GM10248 (cell line): Measurements from ENCODE around the gene SAA4.

Experiments used
- CTCF ChIA-PET: fragments of 300-600 bp; sonication (Branson Sonifier 250); formaldehyde crosslinking; extraction: SDS; loops from one replicate; lab custom pipeline; 2021; ENCODE audit warnings: antibody characterized with exemption; lab: Yijun Ruan, JAX
- POLR2A ChIA-PET: fragments of 350-650 bp; sonication (Branson Sonifier 250); formaldehyde crosslinking; extraction: SDS; loops from one replicate; lab custom pipeline; 2020; ENCODE audit warnings: antibody characterized with exemption; lab: Yijun Ruan, JAX
- DNase-seq: peaks from one replicate; pipeline ENCODE4 v3.0.0; 2012; ENCODE audit errors: extremely low spot score
- TF ChIP-seq, protein P1 (sequence below): IDR thresholded peaks from 2 replicates; pipeline ENCODE4 v1.5.1; 2012; ENCODE audit warnings: mild to moderate bottlenecking, low read depth; ENCODE audit errors: extremely low read depth, missing control alignments, control extremely low read depth

SAA4 gene

DNA sequence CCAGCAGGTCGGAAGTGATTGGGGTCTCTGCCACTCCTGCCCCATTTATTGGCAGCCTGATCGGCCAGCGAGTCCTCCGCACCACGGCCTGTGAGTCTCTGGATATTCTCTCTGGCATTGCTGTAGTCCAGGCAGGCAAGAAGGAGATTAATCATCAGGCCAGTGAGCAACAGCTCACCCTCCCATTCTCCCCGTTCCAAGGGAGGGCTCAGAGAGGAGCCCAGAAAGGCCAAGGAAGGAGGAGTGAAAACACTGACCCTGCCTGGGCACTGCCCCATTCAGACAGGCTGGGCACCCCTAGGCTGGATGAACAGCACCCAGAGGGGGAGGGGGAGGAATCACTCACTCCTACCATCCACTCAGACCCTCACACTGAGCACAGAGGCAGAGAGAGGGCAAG, 8.8 kb upstream of the SAA4 start:
- CTCF ChIA-PET: interaction anchor here (1.0 to 3.1 kb wide), 9 partner anchors 10 to 520 kb away, joined by 4 to 63 read pairs (median 15); partner anchors contain the start of gene SAA1
- POLR2A ChIA-PET: no interaction called here
- TF ChIP-seq, protein P1, sequence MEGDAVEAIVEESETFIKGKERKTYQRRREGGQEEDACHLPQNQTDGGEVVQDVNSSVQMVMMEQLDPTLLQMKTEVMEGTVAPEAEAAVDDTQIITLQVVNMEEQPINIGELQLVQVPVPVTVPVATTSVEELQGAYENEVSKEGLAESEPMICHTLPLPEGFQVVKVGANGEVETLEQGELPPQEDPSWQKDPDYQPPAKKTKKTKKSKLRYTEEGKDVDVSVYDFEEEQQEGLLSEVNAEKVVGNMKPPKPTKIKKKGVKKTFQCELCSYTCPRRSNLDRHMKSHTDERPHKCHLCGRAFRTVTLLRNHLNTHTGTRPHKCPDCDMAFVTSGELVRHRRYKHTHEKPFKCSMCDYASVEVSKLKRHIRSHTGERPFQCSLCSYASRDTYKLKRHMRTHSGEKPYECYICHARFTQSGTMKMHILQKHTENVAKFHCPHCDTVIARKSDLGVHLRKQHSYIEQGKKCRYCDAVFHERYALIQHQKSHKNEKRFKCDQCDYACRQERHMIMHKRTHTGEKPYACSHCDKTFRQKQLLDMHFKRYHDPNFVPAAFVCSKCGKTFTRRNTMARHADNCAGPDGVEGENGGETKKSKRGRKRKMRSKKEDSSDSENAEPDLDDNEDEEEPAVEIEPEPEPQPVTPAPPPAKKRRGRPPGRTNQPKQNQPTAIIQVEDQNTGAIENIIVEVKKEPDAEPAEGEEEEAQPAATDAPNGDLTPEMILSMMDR: no peak
- DNase-seq: no peak

DNA sequence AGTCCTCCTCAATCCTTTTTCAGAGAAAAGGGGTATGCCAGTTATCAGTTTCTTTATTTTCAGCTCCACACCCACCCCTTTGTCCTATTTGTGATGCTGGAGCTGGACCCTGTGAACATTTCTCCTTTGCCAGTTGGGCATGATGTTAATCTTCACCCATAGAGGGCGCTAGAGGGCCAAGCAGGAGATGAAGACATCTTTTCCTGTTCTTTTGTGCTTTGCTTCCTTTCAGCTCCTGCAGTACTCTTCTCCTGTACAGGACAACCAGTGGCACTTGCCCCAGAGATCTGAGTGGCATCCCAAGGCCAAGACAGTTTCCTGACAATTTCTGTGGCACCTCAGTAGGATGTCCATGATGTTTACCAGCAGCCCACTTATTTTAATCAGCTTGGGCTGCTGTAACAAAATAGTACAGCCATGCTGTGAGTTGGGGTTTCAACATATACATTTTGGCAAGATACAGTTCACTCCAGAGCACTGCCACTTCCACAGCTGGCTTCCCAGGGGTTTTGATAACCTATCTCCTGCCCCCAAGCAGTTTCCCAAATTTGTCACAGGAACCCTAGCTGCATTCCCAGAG, 7.3 kb upstream of the SAA4 start:
- POLR2A ChIA-PET: interaction anchor here (0.6 to 1.1 kb wide), 2 partner anchors 88 to 150 kb away, joined by 3 read pairs; partner anchors contain the start of gene LDHA
- CTCF ChIA-PET: interaction anchor here (0.6 to 3.1 kb wide), 63 partner anchors 9 to 535 kb away, joined by 3 to 63 read pairs (median 5); partner anchors contain the start of genes GTF2H1, HPS5, LDHA and SAA1
- peak; percentile 54 for DNase-seq
- TF ChIP-seq, protein P1: peak; percentile 91

DNA sequence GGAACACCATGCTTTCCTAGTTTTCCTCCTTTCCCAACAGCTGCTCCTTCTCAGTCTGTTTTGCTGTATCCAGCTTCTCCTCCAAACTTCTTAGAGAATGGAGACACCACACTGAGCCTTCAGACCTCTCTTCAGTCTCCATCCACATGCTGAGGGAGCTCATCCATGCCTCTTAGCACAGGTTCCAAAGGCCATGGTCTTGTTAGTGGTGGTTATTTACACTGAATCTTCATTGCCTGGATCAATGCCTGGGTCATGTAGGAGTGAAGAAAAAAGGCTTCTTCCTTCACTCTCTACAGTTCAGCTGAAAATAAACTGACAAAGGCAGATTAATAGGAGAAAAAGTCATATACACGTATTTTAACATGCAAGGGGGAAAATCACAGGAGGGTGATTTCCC, 3.1 kb upstream of the SAA4 start:
- no peak for DNase-seq
- TF ChIP-seq, protein P1: no peak
- POLR2A ChIA-PET: no interaction called here
- CTCF ChIA-PET: interaction anchor here (1.2 kb wide), 1 partner anchor 11 kb away, joined by 3 read pairs; no protein-coding TSS in a partner anchor

- ChIA-PET CTCF (interaction anchor here (1.0 to 4.2 kb wide), 2 partner anchors 9 to 130 kb away, joined by 3 to 27 read pairs; partner anchors contain the start of gene SAAL1), POLR2A (no interaction called here)
- DNase-seq: no peak
- TF ChIP-seq, protein P1: no peak
Measured at GRCh38 chr11:18235394-18236334, 938 bp downstream of the SAA4 start.

DNA sequence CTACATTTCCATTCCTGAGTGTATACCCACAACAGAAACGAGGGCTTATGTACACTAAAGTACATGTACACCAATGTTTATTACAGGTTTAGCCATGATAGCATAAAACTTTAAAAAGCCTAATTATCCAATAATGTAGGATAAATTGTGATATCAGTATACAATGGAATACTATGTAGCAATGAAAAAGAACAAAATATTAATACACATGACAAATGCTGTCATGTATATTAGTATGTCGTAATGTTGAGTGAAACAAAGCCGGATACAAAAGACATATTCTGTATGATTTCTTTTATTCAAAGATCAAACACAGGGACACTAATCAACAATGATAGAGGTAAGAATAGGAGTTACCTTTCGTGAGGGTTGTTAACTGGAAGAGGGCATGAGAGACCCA, 2.7 kb downstream of the SAA4 start:
- POLR2A ChIA-PET: no interaction called here
- DNase-seq: no peak
- TF ChIP-seq, protein P1: no peak
- CTCF ChIA-PET: interaction anchor here (1.1 to 4.2 kb wide), 2 partner anchors 10 to 119 kb away, joined by 3 to 27 read pairs; no protein-coding TSS in a partner anchor

DNA sequence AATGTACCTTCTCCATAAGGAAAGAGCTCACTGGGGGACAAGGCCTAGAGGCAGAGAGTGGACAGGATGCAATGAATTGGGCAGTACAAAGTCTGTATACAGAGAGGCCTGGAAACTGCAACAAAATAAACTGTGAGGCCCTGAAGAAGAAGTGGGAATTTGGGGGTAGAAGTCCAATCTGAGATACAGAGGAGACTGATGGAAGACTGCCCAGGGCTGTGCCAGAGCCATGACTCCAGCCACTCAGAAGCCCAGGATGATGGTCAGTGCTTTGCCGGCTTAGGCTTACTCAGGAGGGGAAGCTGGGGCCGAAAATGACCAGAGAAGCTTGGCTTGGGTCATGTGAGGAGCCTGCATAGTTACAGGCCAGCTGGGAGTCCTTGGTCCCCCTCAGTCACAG, 5.7 kb downstream of the SAA4 start:
- CTCF ChIA-PET: interaction anchor here (0.9 to 9.2 kb wide), 6 partner anchors 13 to 491 kb away, joined by 3 to 63 read pairs (median 4); no protein-coding TSS in a partner anchor
- no peak for DNase-seq
- POLR2A ChIA-PET: interaction anchor here (0.5 kb wide), 1 partner anchor 1010 kb away, joined by 3 read pairs; no protein-coding TSS in a partner anchor
- TF ChIP-seq, protein P1: no peak
